NOMO-1 treated with dmso at 0.1 percent for 144 hours (cell line): ENCODE results near the gene GPR68.

Source experiments
- DNase-seq: peaks from one replicate; lab custom pipeline; 2025; ENCODE audit not compliant: unreplicated experiment; lab: John Stamatoyannopoulos, UW

The GPR68 gene, protein sequence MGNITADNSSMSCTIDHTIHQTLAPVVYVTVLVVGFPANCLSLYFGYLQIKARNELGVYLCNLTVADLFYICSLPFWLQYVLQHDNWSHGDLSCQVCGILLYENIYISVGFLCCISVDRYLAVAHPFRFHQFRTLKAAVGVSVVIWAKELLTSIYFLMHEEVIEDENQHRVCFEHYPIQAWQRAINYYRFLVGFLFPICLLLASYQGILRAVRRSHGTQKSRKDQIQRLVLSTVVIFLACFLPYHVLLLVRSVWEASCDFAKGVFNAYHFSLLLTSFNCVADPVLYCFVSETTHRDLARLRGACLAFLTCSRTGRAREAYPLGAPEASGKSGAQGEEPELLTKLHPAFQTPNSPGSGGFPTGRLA

DNA sequence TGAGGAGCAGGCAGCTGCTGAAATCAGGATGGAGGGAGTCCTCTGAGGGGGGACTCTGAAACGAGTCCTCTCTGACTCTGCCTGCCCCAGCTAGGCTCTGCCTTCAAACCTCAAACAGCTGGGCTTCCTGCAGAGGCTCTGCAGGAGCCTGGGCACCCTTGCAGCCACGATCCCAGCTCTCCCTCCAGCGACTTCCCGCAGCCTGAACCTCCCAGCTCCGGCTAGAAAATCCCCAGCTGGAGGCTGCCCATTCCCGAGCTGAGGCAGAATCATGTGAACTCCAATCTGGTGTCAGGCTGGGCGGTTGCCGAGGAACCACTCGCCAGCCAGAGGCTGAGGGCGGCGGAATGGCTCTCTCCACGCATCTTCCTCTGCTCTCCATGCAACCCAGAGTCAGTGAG, at the start of gene GPR68:
GPR68 (minus strand) TSS at position 204 of the 401 bp plus-strand sequence. CDS start 9,654 bp downstream, outside the sequence.
- no peak for DNase-seq

DNA sequence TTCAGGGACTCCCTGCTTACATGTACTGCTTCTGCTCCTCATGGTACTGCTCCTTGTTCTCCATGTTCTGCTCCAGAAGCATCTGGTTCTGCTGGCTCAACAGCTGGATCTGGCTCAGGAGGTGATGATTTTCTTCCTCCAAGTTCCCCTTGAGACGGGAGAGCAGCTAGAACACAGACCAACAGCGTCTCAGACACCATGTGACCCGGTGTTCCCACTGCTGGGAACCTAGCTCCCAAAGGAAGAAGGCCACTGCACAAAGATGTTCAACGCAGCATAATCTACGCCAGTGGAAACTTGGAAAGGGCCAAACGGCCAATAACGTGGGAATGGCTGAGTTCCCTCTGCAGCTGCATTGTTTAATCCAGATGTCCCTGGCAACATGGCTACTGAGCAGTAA, 49.6 kb upstream of the GPR68 start:
- no peak for DNase-seq

DNA sequence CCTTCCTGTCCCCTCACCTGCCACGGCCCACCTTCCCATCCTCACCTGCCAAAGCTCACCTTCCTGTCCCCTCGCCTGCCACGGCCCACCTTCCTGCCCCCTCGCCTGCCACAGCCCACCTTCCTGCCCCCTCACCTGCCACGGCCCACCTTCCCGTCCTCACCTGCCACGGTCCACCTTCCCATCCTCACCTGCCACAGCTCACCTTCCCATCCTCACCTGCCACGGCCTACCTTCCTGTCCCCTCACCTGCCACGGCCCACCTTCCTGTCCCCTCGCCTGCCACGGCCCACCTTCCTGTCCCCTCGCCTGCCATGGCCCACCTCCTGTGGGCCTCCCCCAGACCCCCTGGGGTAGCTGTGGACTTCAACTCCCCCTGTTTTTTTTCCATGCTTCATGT, 48.8 kb upstream of the GPR68 start:
- no peak for DNase-seq

DNA sequence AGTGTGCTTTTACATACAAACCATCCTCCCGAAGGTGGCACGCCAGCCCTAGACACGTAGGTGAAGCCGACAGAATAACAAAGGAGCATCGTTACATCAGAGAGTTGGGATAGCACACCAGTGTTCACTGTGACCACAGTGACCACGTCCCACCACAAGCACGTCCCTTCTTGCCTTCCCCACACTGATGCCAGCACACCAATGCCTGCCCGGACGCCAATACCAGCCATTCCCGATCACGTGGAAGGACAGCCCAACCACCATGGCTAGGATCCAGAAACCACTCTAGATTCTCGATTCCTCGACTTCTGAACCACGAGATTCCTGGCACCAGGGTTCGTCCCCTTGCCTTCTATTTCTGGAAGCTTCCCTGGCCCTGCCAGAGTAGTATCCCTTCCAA, 48.0 kb upstream of the GPR68 start:
- DNase-seq, result no peak

DNA sequence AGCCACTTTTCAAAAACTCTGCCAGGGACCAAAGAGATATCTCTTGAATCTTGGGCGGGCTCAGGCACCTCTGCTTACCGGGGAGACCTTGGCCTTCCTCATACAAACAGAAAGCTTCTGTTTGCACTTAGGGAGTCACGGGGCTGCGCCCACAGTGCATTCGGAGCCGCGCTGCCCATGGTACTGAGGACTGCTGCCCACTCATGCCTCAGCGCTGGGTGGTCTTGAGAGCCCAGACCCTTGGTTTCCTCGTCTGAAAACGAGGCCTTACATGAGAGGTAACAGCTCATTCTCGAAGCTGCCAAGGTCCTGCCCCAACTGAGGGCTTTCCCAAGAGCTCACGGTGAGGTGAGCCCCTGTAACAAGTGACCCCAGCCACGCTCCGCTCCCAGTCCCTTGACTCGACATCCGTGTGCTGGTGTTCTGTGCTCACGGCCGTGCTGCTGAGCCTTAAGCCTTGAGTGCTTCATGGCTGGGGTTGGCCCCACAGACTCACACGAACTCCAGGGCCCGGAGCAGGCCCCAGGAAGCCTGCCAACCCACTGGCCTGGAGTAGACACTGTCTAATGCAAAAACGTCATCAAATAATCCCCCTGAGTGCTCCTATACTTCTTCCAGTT, 47.4 kb upstream of the GPR68 start:
- no peak for DNase-seq

DNA sequence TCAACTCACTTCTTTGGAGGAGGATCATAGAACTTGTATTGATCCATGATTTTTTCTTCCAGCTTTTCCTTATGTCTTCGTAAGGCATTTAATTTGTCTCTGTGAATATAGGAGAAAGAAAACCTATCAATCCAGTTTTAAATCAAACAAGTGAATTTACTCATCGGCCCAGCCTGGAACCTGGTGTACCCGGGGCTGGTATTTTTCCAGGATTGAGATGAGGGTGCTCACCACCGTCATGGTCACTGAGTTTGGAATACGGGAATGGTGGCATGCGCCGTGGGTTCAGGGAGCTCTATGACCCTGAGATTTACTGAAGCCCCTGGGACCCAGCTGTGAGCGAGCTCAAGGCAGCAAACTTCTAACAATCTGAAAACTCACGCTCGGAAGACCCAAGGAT, 46.5 kb upstream of the GPR68 start:
- no peak for DNase-seq

DNA sequence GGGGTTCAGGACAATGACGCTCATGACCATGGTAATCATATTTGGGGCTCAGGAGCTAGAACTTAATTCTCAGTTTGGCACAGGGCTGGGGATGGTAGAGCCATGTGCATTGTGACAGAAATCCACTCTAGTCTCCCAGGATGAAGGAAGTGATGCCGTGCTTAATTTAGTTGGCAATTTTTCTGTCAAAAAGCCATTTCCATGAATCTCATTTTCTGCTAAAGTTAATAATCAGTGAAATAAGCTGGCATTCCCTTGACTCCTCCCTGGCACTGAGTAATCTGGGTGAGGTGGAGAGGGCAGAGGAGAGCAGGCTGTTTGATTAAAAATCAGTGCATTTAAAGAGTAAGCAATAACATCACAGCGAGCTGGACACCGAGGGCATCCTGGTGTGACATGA, 45.0 kb upstream of the GPR68 start:
- no peak for DNase-seq

DNA sequence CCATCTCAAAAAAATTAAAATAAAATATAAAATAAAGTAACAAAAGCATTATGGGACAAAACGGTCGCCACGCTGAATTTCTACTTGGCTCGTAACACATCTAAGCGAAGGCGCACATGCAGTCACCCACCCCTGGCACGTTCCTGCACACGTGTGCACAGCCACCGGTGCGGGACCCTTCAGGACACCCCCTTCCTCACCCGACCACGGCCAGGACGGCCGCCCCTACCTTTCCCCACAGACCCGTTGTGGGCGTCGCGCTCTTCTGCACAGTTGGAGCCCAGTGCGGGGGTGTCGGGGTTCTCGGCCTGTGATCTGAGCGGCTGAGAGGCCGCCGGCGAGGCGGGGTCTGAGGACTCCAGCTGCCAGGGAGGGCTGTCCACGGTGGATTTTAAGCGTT, 44.4 kb upstream of the GPR68 start:
- no peak for DNase-seq

DNA sequence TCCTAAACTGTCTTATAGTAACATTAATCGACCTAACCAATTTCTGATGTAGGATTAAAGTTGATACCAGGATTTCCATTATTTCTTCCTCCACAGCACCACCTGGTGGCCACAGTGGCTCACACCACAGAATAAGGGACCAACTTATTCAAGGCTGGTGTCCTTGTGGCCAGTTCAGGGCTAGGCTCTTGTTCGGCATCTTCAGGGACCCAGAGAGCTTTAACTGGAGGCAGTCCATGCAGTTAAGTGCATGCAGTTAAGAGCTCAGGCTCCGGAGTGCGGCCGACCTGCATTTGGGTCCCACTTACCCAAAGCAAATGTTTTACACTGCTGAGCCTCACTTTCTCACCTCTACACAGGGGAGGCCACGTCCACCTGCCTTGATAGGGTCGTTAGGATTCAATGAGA, 42.0 kb upstream of the GPR68 start:
- peak; percentile 23 for DNase-seq

DNA sequence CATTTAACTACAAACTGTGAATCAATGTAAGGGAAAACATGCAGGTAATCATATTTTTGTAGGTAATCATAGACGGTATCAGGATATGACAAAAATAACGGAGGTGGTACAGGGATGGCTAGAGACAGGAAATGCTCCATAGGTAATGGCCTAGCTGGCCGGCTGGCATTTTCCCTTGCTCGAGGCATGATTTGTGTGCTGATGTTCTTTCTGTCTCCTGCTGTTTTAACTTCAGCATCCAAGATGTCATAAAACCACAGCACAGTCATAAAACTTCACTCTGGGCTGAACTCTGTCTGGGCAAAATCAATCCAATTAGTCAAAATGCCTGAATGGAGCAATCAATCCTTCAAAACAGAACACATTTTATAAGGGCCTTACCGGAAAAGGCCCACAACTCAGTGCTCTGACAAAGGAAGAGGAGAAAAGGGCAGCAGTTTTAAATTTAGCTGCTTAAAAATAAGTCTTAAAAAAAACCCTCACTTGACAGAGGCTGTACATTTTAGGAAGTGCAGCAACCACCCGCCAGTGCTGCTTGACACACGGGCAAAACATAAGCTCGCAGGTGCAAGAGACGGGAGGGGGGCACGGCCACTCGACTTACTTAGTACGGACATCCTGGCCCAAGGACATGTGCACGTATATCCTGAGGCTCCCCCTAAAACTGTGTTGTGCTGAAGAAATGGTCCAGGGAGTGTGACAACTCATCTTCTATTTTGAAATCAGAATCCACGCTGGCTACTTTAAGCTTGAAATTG, 40.5 kb upstream of the GPR68 start:
- no peak for DNase-seq

DNA sequence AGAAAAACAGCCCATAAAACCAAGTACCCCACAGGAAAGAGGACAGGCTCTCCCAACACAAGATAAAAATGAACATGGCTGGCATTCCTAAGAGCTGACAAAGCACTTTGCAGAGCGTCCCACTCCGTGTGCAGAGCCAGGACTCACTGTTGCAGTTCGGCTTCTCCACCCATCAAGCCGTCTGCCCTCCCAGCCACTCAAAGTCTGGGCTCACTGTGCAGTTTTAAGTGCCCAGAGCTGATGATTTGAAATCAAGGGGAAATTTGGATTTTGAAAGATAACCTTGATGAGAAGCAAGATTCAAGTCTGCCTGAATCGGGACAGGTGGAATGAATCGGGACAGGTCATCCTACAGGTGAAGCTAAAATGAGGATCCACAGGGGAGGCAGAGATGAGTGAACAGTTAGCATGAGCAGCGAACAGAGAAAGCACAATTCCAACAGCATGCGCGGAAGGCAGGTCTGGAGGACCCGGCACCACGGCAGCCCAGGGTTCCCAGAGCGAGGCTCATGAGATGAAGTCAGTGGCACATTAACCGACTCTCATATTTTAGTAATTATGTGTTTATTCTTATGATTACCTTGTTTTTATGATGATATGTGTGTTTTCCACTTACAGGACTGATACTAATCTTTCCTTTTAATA, 39.8 kb upstream of the GPR68 start:
- no peak for DNase-seq

DNA sequence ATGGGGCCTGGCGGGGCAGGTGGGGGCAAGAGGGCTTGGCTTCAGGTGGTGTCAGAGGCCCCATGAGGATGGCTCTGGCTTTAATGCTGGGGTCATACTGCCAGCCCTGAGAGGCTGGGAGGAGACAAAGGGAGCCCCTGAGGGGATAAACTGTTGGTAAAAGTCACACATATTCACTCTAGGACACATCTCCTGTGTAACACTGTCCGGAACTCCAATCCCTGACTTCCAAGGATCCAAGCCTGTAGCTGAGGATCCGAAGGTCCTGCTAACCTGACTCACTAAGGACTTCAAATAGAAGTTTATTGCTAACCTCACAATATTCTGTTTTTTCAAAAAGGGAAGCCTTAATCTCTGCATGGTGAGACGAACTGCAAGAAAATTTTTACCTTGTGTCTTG, 39.2 kb upstream of the GPR68 start:
- no peak for DNase-seq

DNA sequence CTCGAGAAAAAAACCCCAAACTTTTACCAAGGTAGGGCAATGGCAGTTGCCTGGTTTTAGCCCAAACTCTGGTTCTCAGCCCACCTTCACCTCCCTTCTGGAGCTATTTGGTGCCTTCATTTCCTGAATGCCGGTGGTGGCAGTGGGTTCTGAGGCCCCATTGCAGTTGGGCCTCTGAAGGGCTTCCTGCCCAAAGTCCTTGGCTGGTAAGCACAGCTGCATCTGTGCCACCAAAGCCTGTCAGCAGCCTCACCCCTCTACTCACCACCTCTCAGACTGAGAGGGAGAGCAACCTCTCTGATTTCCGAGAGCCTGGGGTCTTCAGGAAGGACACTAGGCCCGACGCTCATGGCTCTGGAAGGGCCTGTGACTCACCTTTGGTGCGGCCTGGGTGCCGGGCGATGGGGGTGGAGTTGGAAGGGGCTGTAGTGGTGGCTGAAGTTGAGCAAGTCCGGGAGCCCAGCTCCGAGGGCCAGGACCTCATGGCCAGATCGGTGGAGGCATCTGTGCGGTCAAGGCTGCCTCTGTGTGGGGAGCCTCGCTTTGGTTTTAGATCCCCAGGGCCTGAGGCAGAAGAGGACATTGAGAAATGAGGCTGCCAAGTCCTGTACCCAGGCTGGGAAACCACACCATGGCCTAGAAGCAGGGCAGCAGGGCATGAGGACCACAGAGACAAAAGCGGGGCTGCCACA, 38.6 kb upstream of the GPR68 start:
- no peak for DNase-seq

DNA sequence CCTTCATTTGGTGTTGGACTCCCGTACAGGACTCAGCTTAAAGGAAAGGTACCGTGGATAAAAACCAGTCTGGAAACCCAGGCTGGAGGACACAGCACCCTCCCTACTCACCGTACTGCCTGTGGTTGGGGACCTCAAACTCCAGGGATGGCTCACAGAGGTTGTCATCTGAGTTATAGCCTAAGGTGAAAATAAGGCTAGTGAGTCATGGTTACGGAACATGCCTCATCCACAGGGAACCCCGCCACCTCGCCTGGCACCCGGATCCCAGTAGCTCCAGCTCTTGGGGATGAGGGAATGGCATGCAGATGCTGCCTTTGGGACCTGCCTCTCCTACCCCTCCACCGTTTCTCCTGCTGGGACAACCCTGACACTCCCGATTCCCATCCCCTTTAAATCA, 36.8 kb upstream of the GPR68 start:
- DNase-seq, result no peak

DNA sequence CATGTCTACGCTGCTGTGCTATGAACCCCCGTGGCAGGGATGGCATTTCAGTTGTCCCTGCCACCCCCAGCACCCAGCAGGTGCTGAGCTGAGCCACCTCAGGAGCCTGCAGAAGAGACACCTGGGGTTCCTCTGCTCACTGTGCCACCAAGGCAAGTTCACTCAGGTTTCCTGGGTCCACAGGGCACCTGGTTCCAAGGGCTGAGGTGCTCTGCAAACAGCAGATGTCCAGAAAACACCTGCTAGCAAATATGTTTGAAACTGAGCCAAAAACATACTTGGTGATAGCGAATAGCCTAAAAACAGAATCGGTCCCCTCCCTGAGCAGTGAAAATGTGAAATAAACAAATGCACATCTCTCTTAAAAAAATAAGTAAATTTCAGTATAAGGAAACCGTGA, 35.6 kb upstream of the GPR68 start:
- DNase-seq, result no peak

DNA sequence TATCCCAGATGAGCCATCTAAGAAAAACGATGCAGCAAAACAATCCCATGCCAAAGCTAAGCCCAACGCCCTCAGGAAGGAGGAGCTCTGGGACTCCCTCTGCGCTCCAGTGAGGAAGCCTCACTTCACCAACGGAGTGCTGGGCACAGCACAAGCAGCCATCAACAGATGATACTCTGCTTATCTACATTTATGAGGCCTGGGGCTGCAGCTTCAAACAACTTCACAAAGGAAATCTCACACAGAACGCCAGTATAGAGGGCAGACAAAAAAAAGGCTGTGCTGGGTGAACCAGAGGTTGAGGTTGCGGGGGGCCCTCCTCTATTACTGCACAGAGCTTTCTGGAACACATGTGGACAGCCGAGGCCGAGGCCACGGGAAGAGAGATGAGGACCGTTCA, 34.9 kb upstream of the GPR68 start:
- no peak for DNase-seq

DNA sequence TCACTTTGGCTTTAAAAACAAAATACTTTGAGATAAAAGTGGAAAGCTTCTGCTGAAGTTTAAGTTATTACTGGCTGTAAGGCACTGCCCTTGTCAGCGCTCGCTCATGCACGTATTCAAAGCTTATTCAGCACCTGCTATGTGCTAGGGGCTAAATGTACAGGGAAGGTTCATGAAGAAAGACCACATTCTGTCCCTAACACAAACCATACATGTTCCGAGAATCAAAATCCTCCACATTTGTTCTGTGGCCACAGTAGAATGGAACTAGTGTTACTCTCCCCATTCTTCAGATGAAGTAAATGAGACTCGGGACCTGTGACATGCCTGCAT, 33.8 kb upstream of the GPR68 start:
- no peak for DNase-seq

DNA sequence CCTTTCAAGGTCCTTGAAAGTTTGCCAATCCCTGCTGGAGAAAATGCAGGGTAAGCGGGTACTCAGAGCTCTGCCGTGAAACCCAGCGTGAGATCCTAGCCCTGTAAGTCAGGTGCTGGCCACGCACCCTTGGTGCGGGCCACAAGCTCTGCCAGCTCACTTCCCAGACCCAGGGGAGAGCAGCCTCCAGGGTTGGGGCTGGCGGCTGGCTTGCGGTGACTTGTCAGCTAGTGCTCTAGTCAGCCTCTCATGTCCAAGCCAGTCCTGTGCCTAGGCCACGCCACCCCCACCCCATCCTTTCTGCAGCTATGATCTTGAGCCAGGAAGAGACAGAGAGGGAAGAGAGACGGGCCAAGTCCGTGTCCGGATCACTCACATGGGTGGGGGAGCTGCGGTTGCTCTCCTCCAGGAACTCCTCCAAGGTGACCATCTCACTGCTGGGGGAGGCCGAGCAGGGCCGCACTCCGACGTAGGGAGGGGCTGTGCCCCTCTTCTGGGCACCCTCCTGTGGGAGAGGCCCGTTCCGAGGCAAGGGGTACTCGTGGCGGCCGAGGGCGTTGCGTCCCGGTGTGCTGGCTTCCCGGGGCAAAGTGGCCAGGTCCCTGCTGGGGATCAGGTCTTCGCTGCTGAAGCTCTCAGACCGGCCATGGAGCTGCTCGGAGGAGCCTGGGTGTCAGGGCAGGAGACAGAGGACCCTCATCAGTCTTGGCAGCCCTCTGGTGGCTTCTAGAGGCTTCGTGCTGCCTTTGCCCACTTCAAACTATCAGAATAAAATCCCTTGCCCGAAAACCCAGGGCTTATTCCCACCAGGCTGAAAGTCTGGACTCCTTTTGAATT, 33.3 kb upstream of the GPR68 start:
- DNase-seq, result no peak

DNA sequence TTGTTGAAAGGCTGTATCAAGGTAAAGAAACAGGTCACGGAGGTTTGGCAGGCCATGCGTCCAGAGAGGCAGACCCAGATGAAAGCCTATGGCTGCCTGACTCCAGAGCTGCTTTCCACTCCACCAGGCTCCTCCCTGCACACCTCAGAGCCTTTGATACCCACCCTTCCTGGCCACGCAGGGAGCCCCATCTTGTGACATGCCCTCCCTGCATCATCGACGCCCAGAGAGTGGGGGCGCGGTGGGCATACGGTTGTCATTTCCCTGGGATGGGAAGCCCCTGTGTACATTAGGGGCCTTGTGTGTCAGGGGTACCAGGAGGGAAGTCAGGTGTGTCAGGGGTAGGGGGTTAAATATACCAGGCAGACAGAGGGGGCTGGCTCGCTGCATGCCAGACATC, 30.3 kb upstream of the GPR68 start:
- DNase-seq, result no peak

DNA sequence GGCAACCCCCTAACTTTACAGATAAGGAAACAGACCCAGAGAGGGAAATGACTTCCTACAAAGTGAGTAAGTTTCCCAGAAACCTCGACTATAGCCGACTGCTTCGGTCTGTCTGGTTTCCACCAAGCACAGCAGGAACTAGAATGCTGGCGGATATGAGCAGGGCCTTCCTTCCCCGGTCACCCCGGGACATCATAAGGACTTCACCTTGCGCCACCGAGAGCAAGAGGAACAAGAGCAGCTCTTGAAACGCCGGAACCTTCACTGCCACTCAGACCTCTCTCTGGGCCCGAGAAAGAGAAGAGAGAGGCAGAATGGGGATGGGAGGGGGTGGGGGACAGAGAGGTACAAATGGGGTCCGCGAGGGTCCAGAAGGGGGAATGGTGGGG, 29.4 kb upstream of the GPR68 start:
- no peak for DNase-seq
